ENCODE results near the gene DDC. TPM values are rescaled to one million over a fixed set of nuclear protein-coding genes. Genes with fewer than 3 reads are reported as not detected.

DDC gene
- polyA plus RNA-seq, 1 experiment, result not detected

DNA sequence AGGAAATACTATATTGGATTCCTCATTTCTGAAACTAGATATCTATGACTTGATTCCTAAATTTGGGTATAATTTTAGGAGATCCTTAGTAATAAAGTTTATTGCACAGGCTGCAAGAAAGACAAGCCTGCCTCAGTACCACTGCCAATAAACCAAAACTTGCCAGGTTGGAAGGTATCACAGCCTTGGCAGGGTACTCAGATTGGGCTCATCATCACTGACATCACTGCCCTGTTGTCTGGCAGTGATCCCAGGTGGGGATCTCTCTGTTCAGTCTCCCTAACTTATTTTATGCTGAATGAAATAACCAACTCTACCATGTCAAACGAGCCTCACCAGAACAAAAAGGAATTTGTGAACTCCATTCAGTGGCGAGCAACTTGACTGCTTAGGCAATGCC, 133.9 kb downstream of the DDC start:
- no peak for DNase-seq (ENCODE audit: low read depth, low spot score)
- H3K27ac ChIP-seq (ENCODE audit: low read depth, low read length), result no peak overlapping the region
- POLR2A ChIA-PET, result no interaction called here
- no peaks in the 10 kb centered on the region for H3K27me3 ChIP-seq (ENCODE audit: control insufficient read depth, insufficient read depth, low read length)
- no peaks in the 10 kb centered on the region for H3K9me3 ChIP-seq (ENCODE audit: control insufficient read depth, insufficient read depth, low read length)
- no peak overlapping the region for H3K4me3 ChIP-seq (ENCODE audit: low read depth, low read length)
- CTCF ChIA-PET, result interaction anchor here (3.0 kb wide), 1 partner anchor 13 kb away, joined by 22 read pairs; no protein-coding TSS in a partner anchor
- TF ChIP-seq, protein P1, sequence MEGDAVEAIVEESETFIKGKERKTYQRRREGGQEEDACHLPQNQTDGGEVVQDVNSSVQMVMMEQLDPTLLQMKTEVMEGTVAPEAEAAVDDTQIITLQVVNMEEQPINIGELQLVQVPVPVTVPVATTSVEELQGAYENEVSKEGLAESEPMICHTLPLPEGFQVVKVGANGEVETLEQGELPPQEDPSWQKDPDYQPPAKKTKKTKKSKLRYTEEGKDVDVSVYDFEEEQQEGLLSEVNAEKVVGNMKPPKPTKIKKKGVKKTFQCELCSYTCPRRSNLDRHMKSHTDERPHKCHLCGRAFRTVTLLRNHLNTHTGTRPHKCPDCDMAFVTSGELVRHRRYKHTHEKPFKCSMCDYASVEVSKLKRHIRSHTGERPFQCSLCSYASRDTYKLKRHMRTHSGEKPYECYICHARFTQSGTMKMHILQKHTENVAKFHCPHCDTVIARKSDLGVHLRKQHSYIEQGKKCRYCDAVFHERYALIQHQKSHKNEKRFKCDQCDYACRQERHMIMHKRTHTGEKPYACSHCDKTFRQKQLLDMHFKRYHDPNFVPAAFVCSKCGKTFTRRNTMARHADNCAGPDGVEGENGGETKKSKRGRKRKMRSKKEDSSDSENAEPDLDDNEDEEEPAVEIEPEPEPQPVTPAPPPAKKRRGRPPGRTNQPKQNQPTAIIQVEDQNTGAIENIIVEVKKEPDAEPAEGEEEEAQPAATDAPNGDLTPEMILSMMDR (IDR thresholded peaks at IDR 0.05; ENCODE audit: low read depth, low read length), result no peak

DNA sequence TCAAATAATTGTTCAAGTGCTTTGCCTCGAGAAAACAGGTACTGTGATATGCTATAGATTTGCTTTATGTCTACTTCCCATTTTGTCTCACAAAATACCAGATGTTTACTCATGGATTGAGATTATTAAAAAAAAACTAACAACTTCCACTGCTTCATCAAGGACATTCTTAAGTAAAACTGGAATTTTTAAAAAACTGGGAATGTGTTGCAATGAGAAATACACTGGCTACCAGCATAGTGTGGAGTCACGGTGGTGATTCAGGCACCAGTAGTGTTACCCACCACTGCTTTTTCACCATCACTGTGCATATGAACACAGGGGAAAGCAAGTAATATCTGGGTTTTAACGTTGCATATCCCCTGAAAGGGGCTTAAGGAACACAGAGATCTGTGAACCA, 136.3 kb downstream of the DDC start:
- H3K4me3 ChIP-seq (ENCODE audit: low read depth, low read length), result no peak overlapping the region
- H3K9me3 ChIP-seq (ENCODE audit: control insufficient read depth, insufficient read depth, low read length), result no peaks in the 10 kb centered on the region
- H3K27ac ChIP-seq (ENCODE audit: low read depth, low read length), result no peak overlapping the region
- POLR2A ChIA-PET, result no interaction called here
- CTCF ChIA-PET, result interaction anchor here (1.7 kb wide), 1 partner anchor 11 kb away, joined by 5 read pairs; no protein-coding TSS in a partner anchor
- no peak for DNase-seq (ENCODE audit: low read depth, low spot score)
- no peaks in the 10 kb centered on the region for H3K27me3 ChIP-seq (ENCODE audit: control insufficient read depth, insufficient read depth, low read length)
- TF ChIP-seq, protein P1 (IDR thresholded peaks at IDR 0.05; ENCODE audit: low read depth, low read length), result no peak

DNA sequence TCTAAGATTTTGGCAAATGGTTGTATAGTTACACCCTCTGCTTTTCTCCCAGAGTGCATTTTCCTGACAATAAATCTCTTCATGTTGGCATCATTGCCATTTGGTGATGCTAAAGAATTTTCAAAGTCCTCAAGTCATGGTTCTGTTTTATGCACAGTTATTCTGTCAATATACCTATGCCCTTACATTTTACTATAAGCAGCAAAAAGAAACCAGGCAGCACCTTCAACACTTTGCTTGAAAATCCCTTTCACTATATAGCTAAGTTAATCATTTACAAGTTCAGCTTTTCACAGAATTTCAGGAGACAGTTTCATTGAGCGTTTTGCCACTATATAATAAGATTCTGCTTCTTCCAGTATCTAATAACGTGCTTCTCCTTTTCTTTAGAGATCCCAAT, 137.7 kb downstream of the DDC start:
- Histone ChIP-seq H3K4me3 (ENCODE audit: low read depth, low read length) (no peak overlapping the region), H3K27ac (ENCODE audit: low read depth, low read length) (no peak overlapping the region), H3K27me3 (ENCODE audit: control insufficient read depth, insufficient read depth, low read length) (no peaks in the 10 kb centered on the region), H3K9me3 (ENCODE audit: control insufficient read depth, insufficient read depth, low read length) (no peaks in the 10 kb centered on the region)
- no peak for DNase-seq (ENCODE audit: low read depth, low spot score)
- ChIA-PET POLR2A (no interaction called here), CTCF (interaction anchor here (0.9 to 2.4 kb wide), 4 partner anchors 10 to 735 kb away, joined by 3 to 22 read pairs (median 4); no protein-coding TSS in a partner anchor)
- TF ChIP-seq, protein P1 (IDR thresholded peaks at IDR 0.05; ENCODE audit: low read depth, low read length), result no peak

DNA sequence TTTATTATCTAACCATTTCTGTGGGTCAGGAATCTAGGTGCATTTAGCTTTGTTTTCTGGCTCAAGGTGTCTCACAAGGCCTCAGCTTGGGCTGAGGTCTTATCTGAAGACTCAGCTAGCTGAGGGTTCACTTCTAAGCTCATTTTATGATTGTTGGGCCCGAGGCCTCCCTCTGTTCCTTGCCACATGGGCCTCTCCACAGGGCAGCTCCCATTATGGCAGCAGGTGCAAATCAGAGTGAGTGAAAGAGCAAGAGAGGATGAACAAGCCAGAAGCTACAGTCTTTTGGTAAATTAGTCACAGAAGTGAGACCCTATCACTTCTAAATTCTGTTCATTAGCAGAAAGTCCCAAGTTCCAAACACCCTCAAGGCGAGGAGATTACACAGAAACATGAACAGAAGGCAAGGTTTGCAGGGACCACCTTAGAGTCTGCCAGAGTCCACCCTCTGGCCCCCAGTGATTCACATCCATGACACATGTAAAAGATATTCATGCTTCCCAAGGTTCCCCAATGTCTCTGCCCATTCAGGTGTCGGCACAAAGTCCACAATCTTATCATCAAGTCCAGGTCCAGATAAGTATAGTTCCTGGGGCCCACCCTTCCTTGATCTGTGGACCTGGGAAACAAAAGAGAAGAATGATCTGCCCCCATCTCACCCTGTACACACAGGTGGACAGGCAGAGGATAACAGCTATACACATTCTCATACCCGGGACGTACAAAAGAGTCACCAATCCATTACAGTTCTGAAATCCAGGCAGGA, 138.7 kb downstream of the DDC start:
- CTCF ChIA-PET, result interaction anchor here (1.3 to 2.4 kb wide), 3 partner anchors 9 to 736 kb away, joined by 3 to 22 read pairs (median 3); no protein-coding TSS in a partner anchor
- Histone ChIP-seq H3K4me3 (ENCODE audit: low read depth, low read length) (no peak overlapping the region), H3K27me3 (ENCODE audit: control insufficient read depth, insufficient read depth, low read length) (no peaks in the 10 kb centered on the region), H3K9me3 (ENCODE audit: control insufficient read depth, insufficient read depth, low read length) (no peaks in the 10 kb centered on the region), H3K27ac (ENCODE audit: low read depth, low read length) (no peak overlapping the region)
- DNase-seq (ENCODE audit: low read depth, low spot score), result no peak
- POLR2A ChIA-PET, result no interaction called here
- TF ChIP-seq, protein P1 (IDR thresholded peaks at IDR 0.05; ENCODE audit: low read depth, low read length), result no peak

DNA sequence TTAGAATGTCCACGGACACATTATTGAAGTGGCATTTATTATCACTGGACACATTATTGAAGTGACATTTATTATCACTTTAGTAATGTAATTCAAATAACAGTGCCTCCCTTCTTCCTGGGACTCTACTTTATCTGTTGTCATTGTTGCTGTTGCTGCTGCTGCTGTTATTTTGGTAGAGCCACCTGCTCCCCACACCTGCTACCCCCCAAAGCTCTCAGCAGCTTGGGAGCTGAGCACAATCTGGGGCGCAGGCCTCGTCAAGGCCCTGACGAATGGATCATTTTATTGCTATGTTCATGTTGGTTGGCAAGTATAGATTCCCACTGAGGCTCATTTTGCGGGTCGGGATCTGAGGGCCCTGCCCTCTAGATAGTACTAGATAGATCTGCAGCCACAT, 139.9 kb downstream of the DDC start:
- no peak overlapping the region for H3K4me3 ChIP-seq (ENCODE audit: low read depth, low read length)
- H3K9me3 ChIP-seq (ENCODE audit: control insufficient read depth, insufficient read depth, low read length), result no peaks in the 10 kb centered on the region
- no peak for DNase-seq (ENCODE audit: low read depth, low spot score)
- POLR2A ChIA-PET, result no interaction called here
- TF ChIP-seq, protein P1 (IDR thresholded peaks at IDR 0.05; ENCODE audit: low read depth, low read length), result no peak
- H3K27ac ChIP-seq (ENCODE audit: low read depth, low read length), result no peak overlapping the region
- no peaks in the 10 kb centered on the region for H3K27me3 ChIP-seq (ENCODE audit: control insufficient read depth, insufficient read depth, low read length)
- CTCF ChIA-PET, result interaction anchor here (1.0 to 1.3 kb wide), 4 partner anchors 13 to 737 kb away, joined by 3 read pairs; no protein-coding TSS in a partner anchor

Measured in AG04450 (cell line).